Activated naive CD4-positive, alpha-beta T cell treated with anti-CD3 and anti-CD28 coated beads for 36 hours (primary cell): ENCODE measurements around the gene ABI3BP. TPM values are rescaled to one million over a fixed set of nuclear protein-coding genes. Genes with fewer than 3 reads are reported as not detected.

ENCODE experiments used
- CTCF ChIA-PET: fragments of 350-600 bp; sonication (Branson Sonifier 250); formaldehyde crosslinking; loops from one replicate; lab custom pipeline; 2021; ENCODE audit warnings: antibody characterized with exemption; lab: Charles Lee
- DNase-seq: peaks from one replicate; pipeline ENCODE4 v3.0.0-alpha.2; 2020
- H3K27ac Mint-ChIP-seq: one replicate; pipeline ENCODE4 v1.8.0; 2021; ENCODE audit warnings: mild to moderate bottlenecking, mixed read lengths
- H3K27me3 Mint-ChIP-seq: one replicate; pipeline ENCODE4 v1.8.0; 2021; ENCODE audit warnings: low read depth, mixed read lengths
- H3K36me3 Mint-ChIP-seq: one replicate; pipeline ENCODE4 v1.8.0; 2021; ENCODE audit warnings: low read depth, mixed read lengths
- H3K4me1 Mint-ChIP-seq: one replicate; pipeline ENCODE4 v1.8.0; 2021; ENCODE audit warnings: low read depth, mixed read lengths
- H3K4me3 Mint-ChIP-seq: one replicate; pipeline ENCODE4 v1.8.0; 2021; ENCODE audit warnings: mild to moderate bottlenecking, moderate library complexity, mixed read lengths
- H3K9me3 Mint-ChIP-seq: one replicate; pipeline ENCODE4 v1.8.0; 2021; ENCODE audit warnings: mixed read lengths
- intact Hi-C: fragments of 100-400 bp; cut with micrococcal nuclease; formaldehyde crosslinking; loops from one replicate; pipeline ENCODE4 v1.15.1; 2023
- total RNA-seq, 2 experiments: library from RNA; stranded (reverse); gene quantifications; one replicate each; pipeline ENCODE4 v1.2.3, GENCODE V29; 2021

ABI3BP gene
- total RNA-seq, 2 experiments from 2014 or later, result not detected

DNA sequence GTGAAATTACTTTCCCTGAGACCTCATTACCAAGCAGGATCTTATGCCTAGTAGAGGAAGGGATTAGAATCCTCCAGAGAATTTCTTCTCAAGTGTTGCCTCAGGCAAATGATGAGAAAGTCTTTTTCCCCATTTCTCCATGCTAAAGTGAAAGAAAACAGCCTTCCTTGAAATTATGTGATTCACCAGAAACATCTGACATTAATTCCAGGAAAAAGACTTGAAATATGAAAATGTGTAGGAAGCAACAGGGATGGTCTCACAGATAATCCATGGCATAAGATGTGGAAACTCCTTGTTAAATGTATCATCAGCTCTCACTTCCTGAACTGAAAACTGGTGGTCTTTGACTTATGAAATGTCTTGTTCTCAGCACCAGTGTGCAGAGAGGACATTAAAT is 17.9 kb upstream of the ABI3BP start:
- Mint-ChIP-seq H3K4me3 (no peak overlapping the region), H3K27ac (no peak overlapping the region), H3K27me3 (peaks cover 20% of the 10 kb centered on the region), H3K4me1 (no peaks in the 10 kb centered on the region), H3K9me3 (peaks cover 13% of the 10 kb centered on the region), H3K36me3 (no peaks in the 10 kb centered on the region)
- intact Hi-C loops, result no loop called here
- no peak for DNase-seq
- CTCF ChIA-PET, result no interaction called here

GRCh38 chr3:101010296-101010695 is 17.1 kb upstream of the ABI3BP start:
- H3K9me3 Mint-ChIP-seq, result peaks cover 14% of the 10 kb centered on the region
- DNase-seq, result no peak
- no peaks in the 10 kb centered on the region for H3K4me1 Mint-ChIP-seq
- intact Hi-C loops, result no loop called here
- H3K36me3 Mint-ChIP-seq, result no peaks in the 10 kb centered on the region
- H3K4me3 Mint-ChIP-seq, result no peak overlapping the region
- CTCF ChIA-PET, result interaction anchor here (0.7 kb wide), 1 partner anchor 13 kb away, joined by 3 read pairs; no protein-coding TSS in a partner anchor
- H3K27ac Mint-ChIP-seq, result no peak overlapping the region
- peaks cover 21% of the 10 kb centered on the region for H3K27me3 Mint-ChIP-seq

DNA sequence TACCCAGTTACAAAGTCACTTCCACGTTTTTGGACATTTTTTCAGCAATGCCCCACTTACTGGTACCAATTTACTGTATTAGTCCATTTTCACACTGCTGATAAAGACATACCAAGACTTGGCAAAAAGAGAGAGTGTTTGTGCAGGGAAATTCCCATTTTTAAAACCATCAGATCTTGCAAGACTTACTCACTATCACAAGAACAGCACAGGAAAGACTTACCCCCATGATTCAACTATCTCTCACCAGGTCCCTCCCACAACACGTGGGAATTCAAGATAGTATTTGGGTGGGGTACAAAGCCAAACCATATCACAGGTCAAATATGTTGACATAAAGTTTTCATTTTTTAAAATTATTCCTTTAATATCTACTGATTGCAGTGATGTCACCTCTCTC is 16.2 kb upstream of the ABI3BP start:
- peaks cover 18% of the 10 kb centered on the region for H3K9me3 Mint-ChIP-seq

DNA sequence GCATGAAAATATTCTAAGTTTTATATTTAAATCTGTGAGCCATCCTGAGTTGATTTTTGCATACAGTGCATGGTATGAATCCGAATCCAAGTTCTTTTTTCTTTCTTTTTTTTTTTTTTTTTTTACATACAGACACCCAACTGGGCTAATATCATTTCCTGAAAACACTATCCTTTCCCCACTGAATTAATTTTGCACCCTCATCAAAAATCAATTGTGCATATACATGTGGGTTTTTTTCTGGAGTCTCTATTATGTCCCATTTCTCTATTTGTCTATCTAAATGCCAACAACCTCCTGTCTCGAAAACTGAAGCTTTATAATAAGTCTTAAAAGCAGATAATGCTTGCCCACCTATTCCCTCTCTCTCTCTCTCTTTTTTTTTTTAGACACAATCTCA is 5.9 kb upstream of the ABI3BP start:
- no peak overlapping the region for H3K27ac Mint-ChIP-seq
- no peaks in the 10 kb centered on the region for H3K4me1 Mint-ChIP-seq
- H3K4me3 Mint-ChIP-seq, result no peak overlapping the region
- DNase-seq, result no peak
- intact Hi-C loops, result no loop called here
- H3K27me3 Mint-ChIP-seq, result peaks cover 14% of the 10 kb centered on the region
- CTCF ChIA-PET, result interaction anchor here (0.6 kb wide), 1 partner anchor 157 kb away, joined by 3 read pairs; no protein-coding TSS in a partner anchor
- peaks cover 5% of the 10 kb centered on the region for H3K9me3 Mint-ChIP-seq
- no peaks in the 10 kb centered on the region for H3K36me3 Mint-ChIP-seq

More for the DNA sequence above, 16.2 kb upstream of the ABI3BP start:
- Mint-ChIP-seq H3K4me3 (no peak overlapping the region), H3K4me1 (no peaks in the 10 kb centered on the region), H3K27me3 (peaks cover 21% of the 10 kb centered on the region), H3K27ac (no peak overlapping the region), H3K36me3 (no peaks in the 10 kb centered on the region)
- intact Hi-C loops, result no loop called here
- no peak for DNase-seq
- CTCF ChIA-PET, result no interaction called here

DNA sequence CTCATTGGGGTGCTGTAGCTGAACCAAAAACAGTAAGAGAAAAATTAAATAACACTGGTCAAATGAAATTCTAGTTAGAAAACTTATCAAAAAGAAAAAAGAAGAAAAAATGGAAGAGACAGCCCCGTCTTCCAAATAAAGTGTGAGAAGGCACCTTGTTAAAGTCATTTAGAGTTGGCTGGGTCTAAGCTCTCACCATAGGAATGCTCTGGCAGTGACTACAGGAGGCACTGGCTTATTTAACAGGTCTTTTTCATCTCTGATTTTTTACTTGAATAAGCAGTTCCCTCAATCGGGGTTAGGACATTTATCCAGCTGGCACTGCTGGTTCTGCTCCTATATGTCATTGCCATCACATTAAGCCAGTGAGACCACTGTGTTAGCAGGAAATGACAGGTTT is 1.6 kb upstream of the ABI3BP start:
- DNase-seq, result no peak
- Mint-ChIP-seq H3K9me3 (no peaks in the 10 kb centered on the region), H3K27ac (no peak overlapping the region), H3K27me3 (peaks cover 18% of the 10 kb centered on the region), H3K4me3 (no peak overlapping the region), H3K4me1 (peaks cover 5% of the 10 kb centered on the region), H3K36me3 (no peaks in the 10 kb centered on the region)
- CTCF ChIA-PET, result no interaction called here
- intact Hi-C loops, result no loop called here

DNA sequence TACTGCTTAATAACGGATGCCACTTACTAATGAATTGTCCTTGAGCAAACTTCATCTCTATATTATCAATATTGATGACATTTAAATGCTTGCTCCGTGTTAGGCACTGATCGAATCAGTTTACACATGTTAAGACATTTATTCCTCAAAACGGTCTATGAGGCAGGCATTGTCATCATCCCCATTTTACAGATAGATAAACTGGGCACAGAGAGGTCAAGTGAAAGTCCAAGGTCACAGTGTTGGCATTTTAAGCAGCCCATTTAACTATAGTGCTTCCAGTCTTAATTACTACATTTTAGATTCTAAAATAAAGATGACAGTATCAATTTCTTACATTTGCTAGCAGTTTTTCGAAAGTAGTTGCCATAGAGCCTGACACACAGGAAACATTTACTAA is 966 bp upstream of the ABI3BP start:
- H3K4me3 Mint-ChIP-seq, result no peak overlapping the region
- H3K4me1 Mint-ChIP-seq, result peaks cover 5% of the 10 kb centered on the region
- CTCF ChIA-PET, result no interaction called here
- H3K36me3 Mint-ChIP-seq, result no peaks in the 10 kb centered on the region
- intact Hi-C loops, result no loop called here
- peaks cover 16% of the 10 kb centered on the region for H3K27me3 Mint-ChIP-seq
- no peak overlapping the region for H3K27ac Mint-ChIP-seq
- no peaks in the 10 kb centered on the region for H3K9me3 Mint-ChIP-seq
- DNase-seq, result no peak

DNA sequence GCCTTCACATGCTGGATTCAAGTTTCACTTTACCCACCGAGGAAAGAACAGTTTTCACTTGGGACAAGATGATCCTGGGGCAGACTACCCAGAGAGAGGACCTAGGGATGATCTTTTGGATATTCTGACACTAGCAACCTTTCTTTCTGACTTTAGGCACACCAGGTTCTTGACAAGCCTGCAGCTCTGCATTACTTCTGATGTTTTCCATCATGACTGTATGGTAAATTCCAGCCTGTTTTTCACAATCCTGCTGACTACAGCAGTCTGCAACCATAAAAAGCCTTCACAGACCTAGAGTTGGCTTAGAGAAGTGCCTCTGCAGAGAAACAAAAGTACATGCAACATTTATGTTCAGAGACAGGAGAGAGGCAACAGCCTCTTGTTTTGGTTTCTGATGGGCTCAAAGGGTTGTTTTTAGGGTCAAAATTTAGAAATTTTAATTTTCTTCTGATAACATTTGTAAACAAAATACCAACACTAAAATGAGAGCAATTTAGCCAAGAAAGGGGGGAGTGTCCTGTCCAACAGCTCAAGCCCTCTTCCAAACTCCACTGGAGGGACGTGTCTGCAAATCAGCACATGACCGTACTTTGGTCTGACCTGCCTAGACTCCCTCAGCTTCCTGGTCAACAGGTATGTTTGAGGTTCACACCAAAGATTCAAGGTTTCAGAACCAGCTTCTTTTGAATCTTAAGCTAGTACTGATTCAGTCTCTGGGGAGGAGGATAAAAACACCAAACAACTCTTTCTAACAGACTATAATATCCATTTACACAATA is 799 bp downstream of the ABI3BP start:
- no peaks in the 10 kb centered on the region for H3K36me3 Mint-ChIP-seq
- H3K27me3 Mint-ChIP-seq, result peaks cover 16% of the 10 kb centered on the region
- H3K9me3 Mint-ChIP-seq, result no peaks in the 10 kb centered on the region
- peaks cover 5% of the 10 kb centered on the region for H3K4me1 Mint-ChIP-seq
- no peak overlapping the region for H3K4me3 Mint-ChIP-seq
- no peak for DNase-seq
- H3K27ac Mint-ChIP-seq, result no peak overlapping the region
- CTCF ChIA-PET, result interaction anchor here (0.8 to 1.2 kb wide), 2 partner anchors 52 to 78 kb away, joined by 3 read pairs; no protein-coding TSS in a partner anchor
- intact Hi-C loops, result no loop called here

GRCh38 chr3:100988080-100988479 is 5.1 kb downstream of the ABI3BP start:
- Mint-ChIP-seq H3K9me3 (no peaks in the 10 kb centered on the region), H3K27ac (no peak overlapping the region), H3K27me3 (peaks cover 11% of the 10 kb centered on the region), H3K4me1 (peaks cover 2% of the 10 kb centered on the region), H3K4me3 (no peak overlapping the region), H3K36me3 (no peaks in the 10 kb centered on the region)
- CTCF ChIA-PET, result interaction anchor here (0.6 kb wide), 1 partner anchor 194 kb away, joined by 3 read pairs; no protein-coding TSS in a partner anchor
- no peak for DNase-seq
- intact Hi-C loops, result no loop called here

GRCh38 chr3:100984308-100984707 is 8.9 kb downstream of the ABI3BP start:
- CTCF ChIA-PET, result no interaction called here
- no peaks in the 10 kb centered on the region for H3K9me3 Mint-ChIP-seq
- no peak for DNase-seq
- H3K27ac Mint-ChIP-seq, result no peak overlapping the region
- intact Hi-C loops, result no loop called here
- H3K36me3 Mint-ChIP-seq, result no peaks in the 10 kb centered on the region
- H3K4me1 Mint-ChIP-seq, result no peaks in the 10 kb centered on the region
- no peak overlapping the region for H3K4me3 Mint-ChIP-seq
- peaks cover 8% of the 10 kb centered on the region for H3K27me3 Mint-ChIP-seq

GRCh38 chr3:100982710-100983109 is 10.5 kb downstream of the ABI3BP start:
- DNase-seq, result no peak
- Mint-ChIP-seq H3K27me3 (peaks cover 8% of the 10 kb centered on the region), H3K9me3 (no peaks in the 10 kb centered on the region), H3K27ac (no peak overlapping the region), H3K36me3 (no peaks in the 10 kb centered on the region), H3K4me1 (no peaks in the 10 kb centered on the region), H3K4me3 (no peak overlapping the region)
- intact Hi-C loops, result no loop called here
- CTCF ChIA-PET, result interaction anchor here (0.6 kb wide), 1 partner anchor 209 kb away, joined by 4 read pairs; no protein-coding TSS in a partner anchor

DNA sequence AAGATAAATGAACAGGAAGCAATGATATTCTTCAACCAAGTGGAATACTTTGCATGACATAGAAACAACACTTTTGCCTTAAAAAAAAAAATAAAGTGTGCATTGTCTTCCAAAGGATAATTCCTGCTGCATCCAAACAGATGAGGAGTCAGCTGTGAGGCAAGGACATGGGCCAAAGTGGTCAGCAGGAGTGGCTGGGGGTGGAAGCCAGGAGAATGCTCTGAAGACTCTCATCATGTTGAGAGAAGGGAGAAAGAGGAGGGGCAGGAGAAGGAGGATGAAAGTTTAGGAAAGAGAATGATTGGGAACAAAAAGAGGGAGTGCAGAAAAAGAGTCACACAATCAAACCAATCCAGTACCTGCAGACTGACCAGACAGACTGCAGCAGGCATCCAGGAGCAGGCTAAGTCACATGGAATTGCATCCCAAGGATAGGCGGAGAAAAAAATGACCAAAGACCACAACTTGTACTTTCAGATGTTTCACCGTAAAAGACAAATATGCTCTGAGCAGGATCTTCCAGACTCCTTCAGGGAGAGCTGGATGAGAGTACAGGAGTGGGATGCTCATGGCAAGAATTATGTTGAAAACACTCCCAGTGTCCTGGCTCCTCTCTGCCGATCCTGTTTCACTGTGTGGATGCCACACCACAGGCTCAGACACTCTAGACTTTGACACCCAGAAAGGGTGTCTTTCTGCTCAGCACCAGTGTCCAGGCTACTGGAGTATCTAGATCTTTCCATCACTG is 11.9 kb downstream of the ABI3BP start:
- Mint-ChIP-seq H3K9me3 (no peaks in the 10 kb centered on the region), H3K4me3 (no peak overlapping the region), H3K36me3 (no peaks in the 10 kb centered on the region), H3K27ac (no peak overlapping the region), H3K4me1 (no peaks in the 10 kb centered on the region), H3K27me3 (peaks cover 8% of the 10 kb centered on the region)
- CTCF ChIA-PET, result no interaction called here
- intact Hi-C loops, result no loop called here
- DNase-seq, result no peak

DNA sequence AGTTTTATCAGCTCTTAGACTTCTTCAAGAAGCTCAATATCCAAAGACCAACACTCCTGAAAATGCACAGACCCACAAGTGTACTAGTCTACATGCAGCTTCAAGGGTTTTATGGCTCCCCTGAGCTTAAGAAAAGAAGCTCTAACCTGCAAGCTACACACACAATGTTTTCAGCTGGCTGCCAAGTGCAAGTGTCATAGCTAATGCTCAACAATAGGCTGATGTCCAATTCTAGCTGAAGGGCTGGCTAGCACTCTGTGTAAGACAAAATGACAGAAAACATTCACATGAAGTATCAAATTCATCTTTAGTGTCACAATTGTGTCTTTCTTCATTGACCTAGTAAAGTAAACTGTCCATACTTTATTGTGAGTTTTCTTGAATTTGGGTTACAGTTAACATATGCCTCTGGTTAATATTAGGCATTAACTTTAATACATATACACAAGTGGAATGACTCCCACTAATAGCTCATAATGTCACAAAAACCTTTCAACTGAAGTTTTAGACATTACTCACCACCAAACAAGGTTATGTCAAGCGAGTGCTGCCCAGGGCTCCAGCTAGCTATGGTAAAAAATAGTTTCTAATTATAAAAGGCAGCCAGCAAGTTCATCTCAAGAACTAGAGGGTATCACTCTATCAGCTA is 15.1 kb downstream of the ABI3BP start:
- CTCF ChIA-PET, result no interaction called here
- peaks cover 8% of the 10 kb centered on the region for H3K27me3 Mint-ChIP-seq
- no peaks in the 10 kb centered on the region for H3K4me1 Mint-ChIP-seq
- H3K36me3 Mint-ChIP-seq, result no peaks in the 10 kb centered on the region
- DNase-seq, result no peak
- H3K4me3 Mint-ChIP-seq, result no peak overlapping the region
- intact Hi-C loops, result no loop called here
- H3K27ac Mint-ChIP-seq, result no peak overlapping the region
- no peaks in the 10 kb centered on the region for H3K9me3 Mint-ChIP-seq
